HepG2 (cell line): ENCODE measurements around the gene ZNF84. TPM values are rescaled to one million over a fixed set of nuclear protein-coding genes. Genes with fewer than 3 reads are reported as not detected.
A peak's percentile ranks its signal among the peaks of the same experiment; 100 is the strongest.

Experiments
- AFF4 ChIP-seq: sonication (generic); formaldehyde crosslinking; IDR thresholded peaks from 2 replicates; pipeline ENCODE4 v1.4.0; 2020; ENCODE audit warnings: missing genetic modification reagents
- ATF1 ChIP-seq: IDR thresholded peaks from 2 replicates; pipeline ENCODE4 v1.6.1; 2016; ENCODE audit warnings: mild to moderate bottlenecking, control low read depth
- CHCHD3 ChIP-seq: sonication (generic); formaldehyde crosslinking; IDR thresholded peaks from 2 replicates; pipeline ENCODE4 v1.8.0; 2022; ENCODE audit warnings: mild to moderate bottlenecking, missing genetic modification reagents, moderate library complexity
- ELF4 ChIP-seq: sonication (generic); formaldehyde crosslinking; IDR thresholded peaks from 2 replicates; pipeline ENCODE4 v1.5.0; 2020; ENCODE audit warnings: missing genetic modification reagents, mild to moderate bottlenecking, moderate library complexity, borderline replicate concordance
- FUBP1 ChIP-seq: sonication (generic); formaldehyde crosslinking; IDR thresholded peaks from 2 replicates; pipeline ENCODE4 v1.5.1; 2020; ENCODE audit warnings: missing genetic modification reagents, mild to moderate bottlenecking, borderline replicate concordance
- HDAC2 ChIP-seq: sonication (generic); formaldehyde crosslinking; IDR thresholded peaks from 2 replicates; pipeline ENCODE4 v1.4.0; 2020; ENCODE audit warnings: missing genetic modification reagents
- HOMEZ ChIP-seq: IDR thresholded peaks from 2 replicates; pipeline ENCODE4 v1.6.1; 2016; ENCODE audit warnings: low read depth
- KMT2B ChIP-seq: IDR thresholded peaks from 2 replicates; pipeline ENCODE4 v1.6.1; 2016; ENCODE audit warnings: missing genetic modification reagents, missing compliant biosample characterization
- MYNN ChIP-seq: sonication (generic); formaldehyde crosslinking; IDR thresholded peaks from 2 replicates; pipeline ENCODE4 v1.4.0; 2020; ENCODE audit warnings: mild to moderate bottlenecking, low read depth, missing genetic modification reagents
- TFDP1 ChIP-seq: IDR thresholded peaks from 2 replicates; pipeline ENCODE4 v1.6.1; 2016; ENCODE audit warnings: missing compliant biosample characterization, missing genetic modification reagents, borderline replicate concordance
- TFDP2 ChIP-seq: sonication (generic); formaldehyde crosslinking; IDR thresholded peaks from 2 replicates; pipeline ENCODE4 v1.4.0; 2020; ENCODE audit warnings: missing genetic modification reagents
- UBTF ChIP-seq: sonication (generic); formaldehyde crosslinking; IDR thresholded peaks from 2 replicates; pipeline ENCODE4 v1.4.0; 2020; ENCODE audit warnings: mild to moderate bottlenecking, missing genetic modification reagents
- ZBTB38 ChIP-seq: sonication (generic); formaldehyde crosslinking; IDR thresholded peaks from 2 replicates; pipeline ENCODE4 v1.5.1; 2020; ENCODE audit warnings: mild to moderate bottlenecking, missing genetic modification reagents
- ZNF343 ChIP-seq: sonication (generic); formaldehyde crosslinking; IDR thresholded peaks from 2 replicates; pipeline ENCODE4 v1.4.0; 2020; ENCODE audit warnings: mild to moderate bottlenecking, missing genetic modification reagents
- ZNF75D ChIP-seq: sonication (generic); formaldehyde crosslinking; IDR thresholded peaks from 2 replicates; pipeline ENCODE4 v1.8.1; 2023; ENCODE audit warnings: missing genetic modification reagents, mild to moderate bottlenecking, borderline replicate concordance
- ZSCAN29 ChIP-seq: sonication (generic); formaldehyde crosslinking; conservative IDR thresholded peaks from 2 replicates; pipeline ENCODE4 v1.4.0; 2020; ENCODE audit warnings: mild to moderate bottlenecking, missing genetic modification reagents
- polyA plus RNA-seq, 8 experiments: library from polyadenylated mRNA; depleted of rRNA in 3 of 8; stranded (reverse) in 7 of 8; unstranded in 1 of 8; fragments of >200 nt; fragmentation: Illumina TruSeq in 4 of 8; extraction: Trizol in 4 of 8; gene quantifications; 2 replicates each; pipeline versions ENCODE4 v1.2.1 to v1.2.3, GENCODE V29; 2011 to 2016; ENCODE audit warnings: low read depth in 4 of 8, missing spikeins in 1 of 8, mixed read lengths in 1 of 8; ENCODE audit not compliant: insufficient read depth in 1 of 8
- total RNA-seq, 5 experiments: library from RNA; depleted of rRNA; stranded (reverse); fragments of >200 nt; fragmentation: Illumina TruSeq; extraction: Trizol; gene quantifications; 2 replicates each; pipeline ENCODE4 v1.2.3, GENCODE V29; 2016; ENCODE audit warnings: low read depth in 1 of 5

Gene ZNF84
- total and polyA plus RNA-seq, 2 of the 13 experiments (the other 11 are each of a cell fraction or from before 2014, with no cell fraction given): 15.5 to 21.8 TPM

- TF ChIP-seq CHCHD3: no peak
- no peak for TF ChIP-seq MYNN (CRISPR knock-in tag)
- TF ChIP-seq ZBTB38 (CRISPR knock-in tag): no peak
- TF ChIP-seq KMT2B: peak; percentile 82
- no peak for TF ChIP-seq ZNF75D (CRISPR knock-in tag)
- TF ChIP-seq ZSCAN29: no peak
- peak; percentile 2; the same call in 1 of the 2 replicates for TF ChIP-seq HOMEZ (CRISPR knock-in tag)
- TF ChIP-seq ATF1 (CRISPR knock-in tag): peak; percentile 91
- no peak for TF ChIP-seq ZNF343 (CRISPR knock-in tag)
- peak; percentile 74; the same call in 1 of the 2 replicates for TF ChIP-seq UBTF
- TF ChIP-seq ELF4 (CRISPR knock-in tag): peak; percentile 16
- no peak for TF ChIP-seq TFDP1 (CRISPR knock-in tag)
- TF ChIP-seq AFF4: no peak
- TF ChIP-seq HDAC2 (CRISPR knock-in tag): peak; percentile 35
- TF ChIP-seq FUBP1 (CRISPR knock-in tag): no peak
- TF ChIP-seq TFDP2: 0 out of 2 replicates have a peak, but pooled peaks have one; percentile 14
Observed at GRCh38 chr12:133080368-133081158, 43.3 kb downstream of the ZNF84 start, which contains the start of gene ZNF140 (continued).
